PC-3 (cell line): ENCODE results near the gene CKAP4.

Experiments used
- EZH2 ChIP-seq: fragments of 300-600 bp; sonication (generic); IDR thresholded peaks from one replicate; pipeline ENCODE4 v1.6.1; 2017; ENCODE audit warnings: antibody characterized with exemption, mild to moderate bottlenecking, low read length; ENCODE audit not compliant: unreplicated experiment
- TF ChIP-seq, protein P1 (sequence below): fragments of 300-600 bp; sonication (generic); conservative IDR thresholded peaks from 2 replicates; pipeline ENCODE4 v1.5.1; 2017; ENCODE audit warnings: antibody characterized with exemption, low read depth, mild to moderate bottlenecking, low read length

DNA sequence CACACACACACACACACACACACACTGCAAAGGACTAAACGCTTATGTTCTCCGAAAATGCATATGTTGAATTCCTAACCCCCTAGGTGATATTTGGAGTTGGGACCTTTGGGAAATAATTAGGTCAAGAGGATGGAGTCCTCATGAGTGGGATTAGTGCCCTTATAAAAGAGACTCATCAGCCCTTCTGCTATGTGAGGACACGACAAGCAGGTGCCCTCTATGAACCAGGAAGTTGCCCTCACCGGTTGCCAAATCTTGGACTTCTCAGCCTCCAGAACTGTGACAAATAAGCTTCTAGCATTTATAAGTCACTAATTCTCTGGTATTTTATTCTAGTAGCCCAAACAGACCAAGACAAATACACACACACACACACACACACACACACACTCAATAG lies 34.0 kb upstream of the CKAP4 start:
- TF ChIP-seq, protein P1, sequence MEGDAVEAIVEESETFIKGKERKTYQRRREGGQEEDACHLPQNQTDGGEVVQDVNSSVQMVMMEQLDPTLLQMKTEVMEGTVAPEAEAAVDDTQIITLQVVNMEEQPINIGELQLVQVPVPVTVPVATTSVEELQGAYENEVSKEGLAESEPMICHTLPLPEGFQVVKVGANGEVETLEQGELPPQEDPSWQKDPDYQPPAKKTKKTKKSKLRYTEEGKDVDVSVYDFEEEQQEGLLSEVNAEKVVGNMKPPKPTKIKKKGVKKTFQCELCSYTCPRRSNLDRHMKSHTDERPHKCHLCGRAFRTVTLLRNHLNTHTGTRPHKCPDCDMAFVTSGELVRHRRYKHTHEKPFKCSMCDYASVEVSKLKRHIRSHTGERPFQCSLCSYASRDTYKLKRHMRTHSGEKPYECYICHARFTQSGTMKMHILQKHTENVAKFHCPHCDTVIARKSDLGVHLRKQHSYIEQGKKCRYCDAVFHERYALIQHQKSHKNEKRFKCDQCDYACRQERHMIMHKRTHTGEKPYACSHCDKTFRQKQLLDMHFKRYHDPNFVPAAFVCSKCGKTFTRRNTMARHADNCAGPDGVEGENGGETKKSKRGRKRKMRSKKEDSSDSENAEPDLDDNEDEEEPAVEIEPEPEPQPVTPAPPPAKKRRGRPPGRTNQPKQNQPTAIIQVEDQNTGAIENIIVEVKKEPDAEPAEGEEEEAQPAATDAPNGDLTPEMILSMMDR = no peak
- TF ChIP-seq EZH2 = no peak
